ENCODE results near the gene GABBR2.

GABBR2 gene

DNA sequence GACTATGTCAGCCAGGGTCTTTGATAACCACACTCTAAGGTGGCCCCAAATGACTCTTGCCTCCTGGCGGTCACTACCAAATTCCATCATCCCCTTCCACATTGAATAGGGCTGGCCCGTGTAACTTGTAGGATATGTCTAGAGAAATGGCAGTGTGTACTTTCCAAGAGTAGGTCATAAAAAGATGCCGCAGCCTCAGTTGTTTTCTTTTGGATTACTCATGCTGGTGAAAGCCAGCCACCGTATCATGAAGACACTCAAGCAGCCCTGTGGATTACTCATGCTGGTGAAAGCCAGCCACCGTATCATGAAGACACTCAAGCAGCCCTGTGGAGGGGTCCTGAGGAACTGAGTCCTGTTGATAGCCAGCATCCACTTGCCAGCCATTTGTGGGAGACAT is 281.2 kb downstream of the GABBR2 start:
- no peak for DNase-seq

DNA sequence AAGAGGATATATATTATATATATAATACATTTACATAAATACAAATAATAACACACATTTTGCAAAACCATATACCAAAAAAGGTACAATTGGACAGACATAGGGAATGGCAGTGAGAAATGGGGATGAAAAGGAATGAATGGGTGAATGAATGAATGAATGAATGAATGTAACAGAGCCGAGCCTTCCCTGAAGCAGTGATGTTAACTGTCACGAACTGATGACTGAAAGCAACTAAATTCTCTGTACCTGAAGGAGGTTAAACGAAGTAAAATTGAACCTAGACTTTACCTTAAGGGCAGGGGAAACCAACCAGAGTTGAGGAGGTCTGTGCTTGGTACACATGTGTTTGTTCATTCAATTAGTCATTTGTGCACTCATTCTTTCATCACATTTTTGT is 283.7 kb downstream of the GABBR2 start:
- DNase-seq = no peak

- no peak for DNase-seq
Observed at GRCh38 chr9:98419260-98419603, 289.5 kb downstream of the GABBR2 start.

DNA sequence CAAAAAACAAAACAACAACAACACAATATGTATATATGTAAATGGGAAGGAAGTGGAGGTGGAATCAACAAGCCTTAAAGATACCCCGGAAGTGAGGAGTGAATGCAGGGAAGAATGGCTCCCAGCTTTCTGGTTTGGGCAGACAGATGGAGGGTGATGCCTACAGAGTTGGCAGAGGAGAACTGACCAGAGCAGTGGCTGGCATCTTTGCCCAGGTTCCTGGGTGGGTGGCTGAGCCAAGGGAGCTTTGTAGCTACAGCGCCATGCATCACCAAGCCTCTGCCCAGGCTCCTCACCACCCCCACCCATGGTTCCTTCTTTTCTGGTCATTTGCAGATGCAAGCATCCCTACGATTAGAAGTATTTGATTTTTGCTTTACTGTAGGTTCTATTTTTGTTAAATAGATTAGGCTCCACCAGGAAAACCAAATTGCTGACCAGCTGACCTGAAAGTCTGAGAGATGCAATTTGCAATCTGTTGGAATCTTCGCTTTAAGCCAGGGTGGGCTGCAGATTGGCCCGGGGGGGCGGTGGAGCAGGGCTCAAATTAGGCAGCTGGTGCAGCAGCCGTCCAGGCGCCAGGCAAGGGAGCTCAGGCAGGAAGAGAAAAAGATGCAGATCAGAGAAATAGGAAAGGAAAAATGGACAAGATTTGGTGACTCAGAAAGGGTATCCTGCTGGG is 290.0 kb downstream of the GABBR2 start:
- DNase-seq = no peak

- DNase-seq = no peak
Observed at GRCh38 chr9:98416294-98417248, 292.2 kb downstream of the GABBR2 start.

GRCh38 chr9:98415782-98416181 is 293.0 kb downstream of the GABBR2 start:
- no peak for DNase-seq

- DNase-seq = no peak
Observed at GRCh38 chr9:98413084-98413483, 295.7 kb downstream of the GABBR2 start.

DNA sequence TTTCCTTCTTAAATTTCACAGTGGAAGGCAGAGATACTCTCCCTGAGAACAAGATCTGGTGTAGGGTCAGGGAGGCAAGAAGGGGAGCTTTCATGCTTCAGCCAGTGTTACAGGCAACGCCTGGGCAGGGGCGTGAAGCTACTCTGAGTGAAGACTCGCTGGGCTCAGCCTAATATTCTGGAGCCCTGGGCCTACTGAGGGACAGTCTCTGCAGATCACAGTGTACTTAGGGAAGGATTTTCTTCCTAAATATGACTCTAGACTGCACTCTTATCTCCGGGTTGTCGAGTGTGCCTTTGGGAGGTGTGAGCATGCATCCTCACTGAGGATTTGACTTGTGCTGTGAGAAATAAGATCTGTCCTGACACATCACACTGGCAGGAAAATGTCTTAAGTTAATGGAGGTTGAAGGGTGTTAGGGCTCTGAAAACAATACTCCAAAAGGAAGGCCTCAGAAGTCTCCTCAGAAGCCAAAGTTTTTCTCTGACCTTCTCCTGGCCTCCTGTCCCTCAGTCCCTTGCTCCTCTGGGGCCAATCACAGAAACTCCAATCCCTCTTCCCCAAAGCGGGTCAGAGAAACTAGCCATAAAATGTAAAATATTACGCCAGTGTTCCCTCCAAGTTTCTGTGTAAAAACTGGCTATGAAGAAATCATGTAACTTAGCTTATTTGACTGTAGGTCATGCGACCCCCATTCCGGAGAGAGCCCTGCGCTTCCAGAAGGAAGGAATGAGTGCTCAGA is 296.5 kb downstream of the GABBR2 start:
- no peak for DNase-seq

DNA sequence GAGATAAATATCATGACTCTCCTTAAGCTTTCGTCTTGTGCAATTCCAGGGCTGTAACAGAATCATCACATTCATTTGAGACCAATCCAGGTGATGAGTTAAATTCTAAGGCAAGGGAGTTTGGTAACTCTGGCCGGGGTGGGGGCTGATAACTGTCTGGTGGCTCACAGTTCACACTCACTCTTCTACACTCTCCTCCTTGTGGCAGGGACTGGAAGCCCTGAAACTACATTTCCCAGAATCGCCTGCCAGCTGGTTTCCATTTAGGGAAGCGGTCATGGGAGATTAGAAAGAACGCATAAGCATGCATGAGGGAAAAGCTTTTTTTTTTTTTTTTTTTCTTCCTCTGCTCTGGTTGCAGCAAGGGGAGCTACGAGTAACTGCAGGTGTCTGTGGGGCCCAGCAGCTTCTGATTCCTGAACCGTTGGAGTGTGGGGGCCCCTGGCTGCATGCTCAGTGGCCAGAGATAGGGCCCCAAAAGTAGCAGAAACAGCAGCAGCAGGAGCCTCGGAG is 298.5 kb downstream of the GABBR2 start:
- no peak for DNase-seq

DNA sequence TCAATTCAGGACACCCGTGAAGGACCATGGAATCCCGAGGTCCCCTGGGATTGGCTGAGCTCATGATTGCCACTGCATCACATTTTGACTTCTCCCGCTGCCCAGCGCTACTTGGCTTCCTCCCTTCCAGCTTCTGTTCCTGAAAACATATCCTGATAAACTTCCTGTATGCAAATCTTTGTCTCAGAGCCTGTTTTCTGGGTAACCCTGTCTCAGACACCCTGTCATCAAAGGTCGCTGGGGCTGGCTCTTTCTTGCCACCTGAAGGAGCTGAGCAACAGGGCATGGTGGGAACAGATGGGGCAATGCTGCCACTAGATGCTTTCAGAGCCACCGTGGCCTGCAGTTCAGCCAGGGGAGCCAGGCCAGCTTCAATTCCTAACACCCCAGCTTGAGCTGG is 299.0 kb downstream of the GABBR2 start:
- no peak for DNase-seq

DNA sequence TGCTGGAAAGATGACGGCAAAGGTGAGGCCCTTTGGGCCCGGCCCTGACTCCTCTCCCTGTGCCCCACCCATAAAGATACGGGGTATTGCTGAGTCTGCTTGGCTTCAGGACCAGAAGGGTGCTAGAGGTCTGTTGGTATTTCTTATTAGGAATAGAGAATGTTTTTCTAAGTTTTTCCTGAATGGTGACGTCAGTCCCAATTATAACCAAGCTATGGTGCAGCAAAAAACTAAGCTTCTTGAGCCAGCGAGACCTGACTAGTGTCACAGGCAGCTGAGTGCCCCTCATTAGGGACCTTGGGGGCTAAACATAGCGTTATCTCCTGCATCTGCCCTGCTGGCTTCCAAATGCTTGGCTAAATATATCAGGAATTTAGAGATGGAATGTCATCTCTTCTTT is 302.3 kb downstream of the GABBR2 start:
- DNase-seq = no peak

GRCh38 chr9:98404237-98404636 is 304.5 kb downstream of the GABBR2 start:
- no peak for DNase-seq

- DNase-seq = no peak
Observed at GRCh38 chr9:98403715-98404114, 305.0 kb downstream of the GABBR2 start.

GRCh38 chr9:98402019-98402840 is 306.5 kb downstream of the GABBR2 start:
- DNase-seq = no peak

DNA sequence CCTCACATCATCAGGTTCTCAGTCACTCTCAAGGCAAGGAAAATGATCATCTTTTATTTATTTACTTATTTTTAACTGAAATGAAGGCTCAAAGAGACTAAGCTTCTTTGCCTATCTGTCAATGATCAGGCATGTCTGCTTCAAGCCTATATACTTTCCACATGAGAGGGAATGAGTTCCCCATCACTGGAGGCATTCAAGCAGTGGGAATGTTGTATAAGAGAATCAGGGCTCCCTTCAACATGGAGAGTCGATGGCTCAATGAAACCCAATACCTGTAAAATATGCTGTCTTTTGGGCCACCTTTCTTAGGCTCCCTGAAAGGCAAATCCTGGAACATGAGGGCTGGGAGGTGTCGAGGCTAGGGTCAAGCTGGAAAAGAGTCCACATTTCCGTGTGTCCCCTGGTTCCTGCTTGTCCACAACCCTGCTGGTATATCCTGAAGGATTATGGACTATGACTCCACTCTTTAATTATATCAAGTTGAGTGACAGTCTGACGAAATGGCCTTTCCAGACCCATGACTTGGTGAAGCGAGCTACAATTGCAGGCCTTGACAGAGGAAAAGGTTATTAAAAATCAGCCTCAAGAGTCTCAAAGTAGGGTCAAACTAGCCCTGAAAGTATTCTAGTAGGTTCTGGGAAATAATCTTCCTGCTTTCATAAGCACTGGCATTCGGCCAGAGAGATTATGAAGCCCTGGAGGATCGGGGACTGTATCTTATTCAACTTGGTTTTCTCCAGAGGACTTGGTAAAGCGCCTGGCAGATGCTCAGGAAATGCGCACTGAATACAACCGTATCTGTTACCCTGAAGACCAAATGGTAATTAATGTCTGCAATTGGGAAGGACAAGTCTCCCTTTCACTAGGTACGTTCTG is 307.4 kb downstream of the GABBR2 start:
- no peak for DNase-seq

GRCh38 chr9:98399950-98400683 is 308.6 kb downstream of the GABBR2 start:
- DNase-seq = no peak

DNA sequence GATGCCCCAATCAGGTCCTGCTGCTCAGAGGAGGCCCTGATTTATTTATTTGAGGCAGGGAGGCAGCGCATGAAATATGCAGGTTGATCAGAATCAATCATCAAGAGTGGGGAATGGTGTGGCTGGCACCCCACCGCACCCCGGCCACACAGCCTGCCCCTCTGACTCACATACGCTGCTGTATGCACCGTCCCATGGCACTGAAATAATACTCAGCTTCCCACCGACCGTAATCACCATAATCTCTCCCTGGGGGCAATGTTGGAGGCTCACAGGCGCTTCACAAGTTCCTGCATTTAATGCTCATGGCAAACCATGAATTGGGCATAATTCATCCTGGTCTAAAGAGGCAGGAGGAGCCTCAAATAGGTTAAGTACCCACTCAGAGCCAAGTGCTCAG is 312.1 kb downstream of the GABBR2 start:
- DNase-seq = no peak

- DNase-seq = no peak
Observed at GRCh38 chr9:98396236-98396635, 312.5 kb downstream of the GABBR2 start.

DNA sequence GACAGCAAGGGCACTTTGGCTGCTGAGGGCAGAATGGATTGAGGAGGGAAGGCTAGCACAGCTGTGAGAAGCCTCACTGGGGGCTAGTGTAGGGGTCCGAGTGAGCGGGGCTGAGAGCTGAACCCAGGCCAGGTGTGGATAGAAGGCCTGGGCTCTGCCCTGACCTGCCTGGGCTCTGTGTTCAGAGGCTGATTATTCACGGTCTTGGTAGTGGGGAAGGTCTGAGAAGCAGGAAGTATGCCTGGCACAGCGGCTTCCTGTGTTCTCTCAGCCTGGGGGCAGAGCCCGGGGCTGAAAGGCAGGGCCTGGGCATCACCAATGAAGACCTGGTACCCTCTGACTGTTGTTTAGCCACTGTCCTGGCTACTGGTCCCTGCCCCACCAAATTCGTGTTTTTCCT is 316.9 kb downstream of the GABBR2 start:
- no peak for DNase-seq

- no peak for DNase-seq
Observed at GRCh38 chr9:98391406-98391805, 317.3 kb downstream of the GABBR2 start.

DNA sequence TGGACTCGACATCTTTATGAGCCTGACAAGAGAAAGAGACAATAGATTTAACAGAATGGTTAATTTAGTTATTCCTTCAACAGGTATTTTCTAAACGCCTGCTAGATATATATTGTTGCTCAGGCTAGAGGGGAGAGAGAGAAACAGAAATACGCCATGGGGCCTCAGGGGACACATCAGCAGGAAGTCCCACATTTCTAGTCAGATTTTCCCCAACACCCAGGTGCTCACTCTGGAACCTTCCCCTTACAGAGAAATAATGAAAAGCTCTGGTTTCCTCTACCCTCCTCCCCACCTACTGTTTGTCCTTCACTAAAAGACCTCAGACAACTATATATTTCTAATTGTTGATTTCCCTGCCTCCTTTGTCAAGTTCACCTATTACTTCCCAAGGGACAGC is 323.0 kb downstream of the GABBR2 start:
- no peak for DNase-seq
